GM19351 (cell line): Measurements from ENCODE around the gene TSPAN9.

Experiments
- ATAC-seq: cut with Tn5 transposase; IDR thresholded peaks from one replicate; pipeline ENCODE4 v1.9.1; 2021; ENCODE audit warnings: mild to moderate bottlenecking, moderate library complexity; ENCODE audit not compliant: unreplicated experiment

TSPAN9 gene

GRCh38 chr12:3179731-3180130 lies 102.6 kb downstream of the TSPAN9 start:
- no peak for ATAC-seq

GRCh38 chr12:3182426-3182825 lies 105.2 kb downstream of the TSPAN9 start:
- ATAC-seq, result no peak

- ATAC-seq, result no peak
Observed at GRCh38 chr12:3184485-3184884, 107.3 kb downstream of the TSPAN9 start.

GRCh38 chr12:3185260-3185870 lies 108.2 kb downstream of the TSPAN9 start:
- no peak for ATAC-seq

GRCh38 chr12:3186546-3187215 lies 109.5 kb downstream of the TSPAN9 start:
- ATAC-seq, result peak; percentile 62

GRCh38 chr12:3187846-3188770 lies 110.9 kb downstream of the TSPAN9 start:
- ATAC-seq, result no peak

- ATAC-seq, result no peak
Observed at GRCh38 chr12:3189282-3189681, 112.1 kb downstream of the TSPAN9 start.

GRCh38 chr12:3190101-3190500 lies 112.9 kb downstream of the TSPAN9 start:
- ATAC-seq, result no peak

- no peak for ATAC-seq
Observed at GRCh38 chr12:3191450-3191849, 114.3 kb downstream of the TSPAN9 start.

GRCh38 chr12:3192221-3192620 lies 115.0 kb downstream of the TSPAN9 start:
- no peak for ATAC-seq

- ATAC-seq, result no peak
Observed at GRCh38 chr12:3193131-3193530, 116.0 kb downstream of the TSPAN9 start.

- no peak for ATAC-seq
Observed at GRCh38 chr12:3193755-3194154, 116.6 kb downstream of the TSPAN9 start.

GRCh38 chr12:3195337-3195736 lies 118.2 kb downstream of the TSPAN9 start:
- no peak for ATAC-seq

GRCh38 chr12:3195859-3196483 lies 118.8 kb downstream of the TSPAN9 start:
- no peak for ATAC-seq

- no peak for ATAC-seq
Observed at GRCh38 chr12:3196488-3196887, 119.3 kb downstream of the TSPAN9 start.

- no peak for ATAC-seq
Observed at GRCh38 chr12:3197131-3197818, 120.1 kb downstream of the TSPAN9 start.

GRCh38 chr12:3199551-3200031 lies 122.4 kb downstream of the TSPAN9 start:
- ATAC-seq, result no peak

GRCh38 chr12:3200032-3200617 lies 122.9 kb downstream of the TSPAN9 start:
- no peak for ATAC-seq

- no peak for ATAC-seq
Observed at GRCh38 chr12:3200814-3201233, 123.6 kb downstream of the TSPAN9 start.
